Gastroesophageal sphincter (tissue), 4 donors: ENCODE results near the gene EHMT1. TPM values are rescaled to one million over a fixed set of nuclear protein-coding genes. Genes with fewer than 3 reads are reported as not detected.

ENCODE experiments used
- ATAC-seq: fragments of 150-250 bp; one replicate; pipeline ENCODE4 v1.9.1; 2016; ENCODE audit warnings: mild to moderate bottlenecking, moderate library complexity
- H3K27ac ChIP-seq, 4 donors: fragments of 200-600 bp; sonication (generic) in 3 of 4; 1 replicate in 3 of 4; 2 replicates in 1 of 4; pipeline ENCODE4 v1.5.1; 2016 to 2019
- H3K27me3 ChIP-seq: fragments of 200-600 bp; sonication (generic); one replicate; pipeline ENCODE4 v1.5.1; 2019
- H3K36me3 ChIP-seq, 2 donors: fragments of 200-600 bp; sonication (generic); one replicate each; pipeline ENCODE4 v1.5.1; 2019; ENCODE audit warnings: control low read depth in 1 of 2
- H3K4me1 ChIP-seq, 3 donors: fragments of 200-600 bp; sonication (generic); 1 replicate in 2 of 3; 2 replicates in 1 of 3; pipeline ENCODE4 v1.5.1; 2016 to 2019; ENCODE audit warnings: control low read depth in 2 of 3
- H3K4me3 ChIP-seq, 2 donors: fragments of 200-600 bp; sonication (generic); one replicate each; pipeline ENCODE4 v1.5.1; 2019; ENCODE audit warnings: mild to moderate bottlenecking in 1 of 2, moderate library complexity in 1 of 2
- H3K9me3 ChIP-seq, 3 donors: fragments of 200-600 bp; sonication (generic); one replicate each; pipeline ENCODE4 v1.5.1; 2017 to 2019; ENCODE audit warnings: control low read depth in 2 of 3
- EP300 ChIP-seq: sonication (generic); formaldehyde crosslinking; IDR thresholded peaks from one replicate; pipeline ENCODE4 v1.6.1; 2017; ENCODE audit warnings: antibody characterized with exemption, mild to moderate bottlenecking
- POLR2A ChIP-seq, 2 donors: fragments of 450-650 bp; IDR thresholded peaks; one replicate each; pipeline ENCODE4 v1.6.1; 2017; ENCODE audit warnings: antibody characterized with exemption in 2 of 2, mild to moderate bottlenecking in 2 of 2, moderate library complexity in 1 of 2
- POLR2AphosphoS5 ChIP-seq: sonication (generic); formaldehyde crosslinking; IDR thresholded peaks from one replicate; pipeline ENCODE4 v1.6.1; 2017; ENCODE audit warnings: antibody characterized with exemption
- WGBS, 2 donors: methylation state at CpG; one replicate each; pipeline ENCODE4 v1.1.5; 2018; ENCODE audit warnings: low coverage in 1 of 2; 5-methylcytosine and 5-hydroxymethylcytosine counted together
- total RNA-seq, 4 donors: library from RNA; depleted of rRNA; stranded (reverse); fragments of >200 nt; gene quantifications; one replicate each; pipeline ENCODE4 v1.1.0, GENCODE V29; 2016
- TF ChIP-seq, protein P1 (sequence below), 4 experiments: fragments of 200-600 bp in 2 of 4; fragments of 450-650 bp in 2 of 4; sonication (generic) in 1 of 4; IDR thresholded peaks; one replicate each; pipeline ENCODE4 v1.5.1; 2017 to 2019; ENCODE audit warnings: antibody characterized with exemption in 4 of 4, mild to moderate bottlenecking in 2 of 4, moderate library complexity in 2 of 4

The EHMT1 gene
- total RNA-seq, 4 donors from 2014 or later: 49.2 to 79.7 (median 64.7) TPM

DNA sequence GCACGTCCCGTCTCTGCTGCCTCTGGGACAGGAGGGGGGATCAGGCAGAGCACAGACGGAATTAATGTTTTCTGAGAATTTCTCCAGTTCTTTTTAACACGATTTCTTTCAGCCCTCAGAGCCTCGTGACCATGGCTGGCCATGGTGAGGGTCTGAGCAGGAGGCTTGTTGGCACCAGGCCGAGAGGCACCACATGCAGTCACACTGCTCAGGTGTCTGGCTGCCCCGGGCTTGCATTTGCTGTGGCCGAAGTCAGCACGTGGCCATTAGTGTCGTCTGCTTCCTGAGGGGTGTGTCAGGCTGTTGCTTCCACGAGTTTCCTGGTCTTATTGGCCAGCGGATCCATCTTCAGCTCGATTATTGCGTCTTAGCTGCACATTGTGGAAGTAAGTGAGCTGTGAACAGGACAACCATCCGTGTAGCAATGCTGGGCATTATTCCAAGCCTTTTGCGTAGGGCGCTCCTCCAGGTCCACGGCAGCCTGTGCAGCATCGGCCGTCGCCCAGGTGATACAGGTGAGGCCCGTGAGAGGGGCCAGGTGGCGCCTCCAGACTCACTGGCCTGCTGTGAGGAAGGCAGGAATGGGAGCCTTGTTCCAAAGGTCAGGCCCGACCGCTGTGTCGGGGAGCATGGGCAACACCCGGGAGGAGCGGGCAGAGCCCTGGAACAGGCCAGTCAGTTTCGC lies 144.6 kb downstream of the EHMT1 start:
- H3K36me3 ChIP-seq: peaks cover 0 to 98% of the 10 kb centered on the region in 2 donors
- 78 to 80% methylated on average over 10 to 12 of the region's 29 CpGs for WGBS, 2 donors

DNA sequence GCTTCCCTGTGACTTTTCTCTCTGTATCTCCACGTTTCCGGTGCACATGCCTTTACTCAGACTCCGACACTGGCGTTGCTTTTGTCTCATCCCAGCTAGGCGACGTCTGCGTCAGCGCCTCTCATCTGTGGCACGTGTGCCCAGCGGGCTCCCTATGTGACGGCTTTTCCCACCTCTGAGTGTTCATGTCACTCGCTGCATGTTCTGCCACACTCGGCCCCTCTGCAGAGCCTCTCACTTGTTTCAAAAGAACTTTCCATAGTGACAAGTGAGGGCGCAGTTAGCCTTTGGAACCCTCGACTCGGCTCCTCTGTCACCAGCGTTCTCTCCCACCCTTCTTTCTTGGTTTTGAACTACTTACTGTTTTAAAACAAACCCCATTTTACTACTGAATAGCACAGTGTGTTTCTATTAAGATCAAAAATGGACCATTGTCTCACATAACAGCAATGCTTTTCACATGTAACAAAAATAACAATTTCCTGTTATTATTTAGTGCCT lies 145.4 kb downstream of the EHMT1 start:
- H3K4me3 ChIP-seq: no peak overlapping the region
- 69 to 86% methylated on average over 5 to 17 of the region's 17 CpGs for WGBS, 2 donors
- no peaks in the 10 kb centered on the region for H3K4me1 ChIP-seq
- no peaks in the 10 kb centered on the region for H3K27me3 ChIP-seq
- no peak overlapping the region for H3K27ac ChIP-seq
- TF ChIP-seq POLR2A (IDR thresholded peaks at IDR 0.05): no peak
- TF ChIP-seq EP300: no peak
- TF ChIP-seq, protein P1, sequence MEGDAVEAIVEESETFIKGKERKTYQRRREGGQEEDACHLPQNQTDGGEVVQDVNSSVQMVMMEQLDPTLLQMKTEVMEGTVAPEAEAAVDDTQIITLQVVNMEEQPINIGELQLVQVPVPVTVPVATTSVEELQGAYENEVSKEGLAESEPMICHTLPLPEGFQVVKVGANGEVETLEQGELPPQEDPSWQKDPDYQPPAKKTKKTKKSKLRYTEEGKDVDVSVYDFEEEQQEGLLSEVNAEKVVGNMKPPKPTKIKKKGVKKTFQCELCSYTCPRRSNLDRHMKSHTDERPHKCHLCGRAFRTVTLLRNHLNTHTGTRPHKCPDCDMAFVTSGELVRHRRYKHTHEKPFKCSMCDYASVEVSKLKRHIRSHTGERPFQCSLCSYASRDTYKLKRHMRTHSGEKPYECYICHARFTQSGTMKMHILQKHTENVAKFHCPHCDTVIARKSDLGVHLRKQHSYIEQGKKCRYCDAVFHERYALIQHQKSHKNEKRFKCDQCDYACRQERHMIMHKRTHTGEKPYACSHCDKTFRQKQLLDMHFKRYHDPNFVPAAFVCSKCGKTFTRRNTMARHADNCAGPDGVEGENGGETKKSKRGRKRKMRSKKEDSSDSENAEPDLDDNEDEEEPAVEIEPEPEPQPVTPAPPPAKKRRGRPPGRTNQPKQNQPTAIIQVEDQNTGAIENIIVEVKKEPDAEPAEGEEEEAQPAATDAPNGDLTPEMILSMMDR (IDR thresholded peaks at IDR 0.05): no peak
- no peak for TF ChIP-seq POLR2AphosphoS5
- no peaks in the 10 kb centered on the region for H3K9me3 ChIP-seq
- no peak for ATAC-seq
- peaks cover 0 to 90% of the 10 kb centered on the region in 2 donors for H3K36me3 ChIP-seq

More for the DNA sequence above, 144.6 kb downstream of the EHMT1 start:
- H3K4me3 ChIP-seq: no peak overlapping the region
- H3K4me1 ChIP-seq: no peaks in the 10 kb centered on the region
- TF ChIP-seq EP300 (no peak), POLR2A (IDR thresholded peaks at IDR 0.05) (no peak), POLR2AphosphoS5 (no peak)
- TF ChIP-seq, protein P1 (IDR thresholded peaks at IDR 0.05): no peak
- ATAC-seq: no peak
- no peak overlapping the region for H3K27ac ChIP-seq
- no peaks in the 10 kb centered on the region for H3K9me3 ChIP-seq
- no peaks in the 10 kb centered on the region for H3K27me3 ChIP-seq

DNA sequence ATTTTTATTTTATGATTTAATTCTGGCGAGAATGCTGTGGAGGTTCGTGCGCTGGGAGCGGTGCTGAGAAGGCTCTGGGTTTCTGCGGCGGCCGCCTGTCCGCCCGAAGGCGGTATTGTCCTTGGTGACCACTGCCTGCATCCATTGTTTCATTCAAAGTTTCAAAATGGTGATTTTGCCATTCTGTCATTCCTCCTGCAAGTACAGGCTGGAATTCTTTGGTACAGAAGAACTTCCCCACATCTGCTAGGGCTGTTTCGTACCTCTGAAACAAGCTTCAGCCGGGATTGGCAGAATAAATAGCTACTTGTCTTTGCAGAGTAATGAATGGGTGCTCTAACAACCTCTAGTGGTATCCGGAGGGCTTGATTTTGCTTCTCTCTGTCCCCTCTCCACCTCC lies 146.2 kb downstream of the EHMT1 start:
- TF ChIP-seq EP300 (no peak), POLR2AphosphoS5 (no peak), POLR2A (IDR thresholded peaks at IDR 0.05) (no peak)
- TF ChIP-seq, protein P1 (IDR thresholded peaks at IDR 0.05): no peak
- Histone ChIP-seq H3K27me3 (no peaks in the 10 kb centered on the region), H3K4me3 (no peak overlapping the region), H3K27ac (no peak overlapping the region), H3K36me3 (peaks cover 0 to 88% of the 10 kb centered on the region in 2 donors), H3K9me3 (peaks cover 0 to 3% (median 0%) of the 10 kb centered on the region in 3 donors), H3K4me1 (no peaks in the 10 kb centered on the region)
- ATAC-seq: no peak
- WGBS, 2 donors: 88 to 89% methylated on average over 13 of the region's 13 CpGs

DNA sequence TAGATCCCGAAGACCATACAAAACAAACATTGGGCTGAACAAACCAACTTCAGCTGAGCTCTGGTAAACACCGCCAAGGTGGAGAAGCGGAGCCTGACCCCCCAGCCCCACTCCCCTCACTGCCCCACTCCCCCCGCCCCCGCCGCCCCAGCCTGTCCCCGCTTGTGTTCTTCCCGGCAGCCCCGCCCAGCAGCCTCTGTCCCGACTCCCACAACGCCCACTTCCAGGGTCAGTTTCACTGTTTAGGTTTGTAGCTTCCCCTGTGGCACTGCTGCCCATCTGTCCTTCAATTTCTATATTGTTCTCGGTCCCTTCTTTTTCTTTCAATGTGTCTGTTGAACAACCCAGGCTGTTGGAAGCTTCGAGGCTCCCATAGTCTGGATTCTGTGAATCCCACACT lies 146.7 kb downstream of the EHMT1 start:
- H3K4me1 ChIP-seq: no peaks in the 10 kb centered on the region
- TF ChIP-seq, protein P1 (IDR thresholded peaks at IDR 0.05): no peak
- TF ChIP-seq EP300 (no peak), POLR2A (IDR thresholded peaks at IDR 0.05) (no peak), POLR2AphosphoS5 (no peak)
- no peak for ATAC-seq
- peaks cover 0 to 88% of the 10 kb centered on the region in 2 donors for H3K36me3 ChIP-seq
- H3K27ac ChIP-seq: no peak overlapping the region
- H3K4me3 ChIP-seq: no peak overlapping the region
- 77 to 80% methylated on average over 2 to 8 of the region's 13 CpGs for WGBS, 2 donors
- peaks cover 0 to 8% (median 0%) of the 10 kb centered on the region in 3 donors for H3K9me3 ChIP-seq
- H3K27me3 ChIP-seq: no peaks in the 10 kb centered on the region

DNA sequence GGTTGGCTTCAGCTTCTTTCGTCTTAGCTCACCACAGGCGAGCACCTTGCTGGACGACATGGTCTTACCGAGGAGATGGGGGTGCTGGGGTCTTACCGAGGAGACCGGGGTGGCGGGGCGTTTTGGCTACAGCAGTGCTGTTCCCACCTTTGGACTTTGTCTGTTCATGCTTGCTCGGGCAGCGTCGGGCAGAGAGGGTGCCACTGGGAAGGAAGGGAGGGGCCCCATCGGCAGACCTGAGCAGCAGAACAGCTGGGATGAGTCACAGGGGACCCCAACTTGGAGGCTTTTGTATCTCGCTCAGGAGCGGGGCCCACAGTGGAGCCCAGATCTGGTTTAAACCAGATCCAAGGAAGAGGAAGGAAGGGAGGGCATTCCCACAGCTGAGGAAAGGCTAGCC lies 152.8 kb downstream of the EHMT1 start:
- no peak overlapping the region for H3K27ac ChIP-seq
- H3K9me3 ChIP-seq: peaks cover 0 to 10% (median 0%) of the 10 kb centered on the region in 3 donors
- peaks cover 0 to 89% of the 10 kb centered on the region in 2 donors for H3K36me3 ChIP-seq
- H3K4me3 ChIP-seq: no peak overlapping the region
- H3K4me1 ChIP-seq: no peaks in the 10 kb centered on the region
- ATAC-seq: no peak
- H3K27me3 ChIP-seq: no peaks in the 10 kb centered on the region
- no peak for TF ChIP-seq POLR2A (IDR thresholded peaks at IDR 0.05)
- TF ChIP-seq, protein P1 (IDR thresholded peaks at IDR 0.05): no peak
- WGBS, 2 donors: 60 to 94% methylated on average over 1 to 5 of the region's 14 CpGs
